GM12891 (cell line): ENCODE data around the gene SYPL1.

Experiments used
- POLR2A ChIP-seq: IDR thresholded peaks from 2 replicates; pipeline ENCODE4 v1.6.1; 2011; ENCODE audit warnings: low read depth, low read length, control low read depth
- POLR2AphosphoS5 ChIP-seq: IDR thresholded peaks from 2 replicates; pipeline ENCODE4 v1.6.1; 2011; ENCODE audit warnings: low read depth, low read length, control low read depth
- TAF1 ChIP-seq: IDR thresholded peaks from 2 replicates; pipeline ENCODE4 v1.6.1; 2011; ENCODE audit warnings: low read depth, low read length, control low read depth

DNA sequence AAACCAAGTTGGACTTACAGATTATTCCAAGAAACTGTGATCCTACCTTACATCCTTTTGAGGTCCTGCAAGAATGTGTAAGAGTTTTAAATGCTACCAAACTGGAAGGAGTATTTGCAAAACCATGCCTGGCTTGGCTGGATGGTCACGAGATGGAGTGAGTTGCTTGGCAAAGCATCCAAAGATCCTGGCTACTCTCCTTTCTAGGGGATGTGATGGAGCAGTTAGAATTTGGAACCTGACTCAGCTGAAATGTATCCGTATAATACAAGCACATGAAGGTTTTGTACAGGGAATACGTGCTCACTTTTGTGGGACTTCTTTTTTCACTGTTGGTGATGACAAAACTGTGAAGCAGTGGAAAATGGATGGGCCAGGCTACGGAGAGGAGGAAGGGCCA, 13.3 kb upstream of the SYPL1 start:
- TF ChIP-seq POLR2A (no peak), POLR2AphosphoS5 (no peak), TAF1 (no peak)
